AG08395 (cell line): ENCODE results near the gene RXFP1.
A peak's percentile ranks its signal among the peaks of the same experiment; 100 is the strongest.

Experiments
- DNase-seq: peaks from one replicate; pipeline ENCODE4 v3.0.0; 2012; ENCODE audit warnings: mixed read lengths, low spot score

The RXFP1 gene

DNA sequence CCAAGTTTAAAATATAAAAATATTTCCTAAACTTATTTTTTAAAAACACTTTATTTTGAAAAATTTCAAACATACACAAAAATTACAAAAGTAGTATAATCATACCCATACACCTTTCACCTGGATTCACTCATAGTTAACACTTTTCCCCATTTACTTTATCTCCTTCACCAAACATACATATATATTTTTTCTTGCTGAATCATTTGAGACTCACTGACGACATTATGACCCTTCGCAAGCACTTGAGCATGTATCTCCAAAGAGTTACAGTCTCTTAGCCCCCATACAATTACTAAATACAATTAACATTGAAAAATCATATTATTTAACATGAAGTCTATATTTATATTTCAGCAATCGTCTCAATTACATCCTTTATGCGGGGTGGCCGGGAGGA, 19.8 kb downstream of the RXFP1 start:
- DNase-seq, result no peak

DNA sequence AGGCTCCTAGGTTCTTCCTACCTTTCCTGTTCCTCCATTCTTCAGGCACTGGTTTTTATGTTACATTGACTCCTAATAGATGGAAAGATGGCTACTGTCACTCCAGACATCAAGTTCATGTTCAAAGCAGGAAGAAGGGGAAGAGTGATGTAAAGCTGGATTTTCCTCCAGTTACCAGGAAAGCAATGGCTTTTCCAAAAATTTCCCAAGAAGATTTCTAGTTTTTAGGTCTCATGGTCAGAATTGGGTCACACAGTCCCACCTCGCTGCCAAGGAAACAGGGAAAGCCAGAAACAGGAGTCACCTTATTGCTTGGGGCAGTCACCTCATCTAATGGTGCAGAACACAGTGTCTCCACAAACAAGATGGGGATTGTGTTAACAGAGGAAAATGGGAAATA, 21.5 kb downstream of the RXFP1 start:
- no peak for DNase-seq

DNA sequence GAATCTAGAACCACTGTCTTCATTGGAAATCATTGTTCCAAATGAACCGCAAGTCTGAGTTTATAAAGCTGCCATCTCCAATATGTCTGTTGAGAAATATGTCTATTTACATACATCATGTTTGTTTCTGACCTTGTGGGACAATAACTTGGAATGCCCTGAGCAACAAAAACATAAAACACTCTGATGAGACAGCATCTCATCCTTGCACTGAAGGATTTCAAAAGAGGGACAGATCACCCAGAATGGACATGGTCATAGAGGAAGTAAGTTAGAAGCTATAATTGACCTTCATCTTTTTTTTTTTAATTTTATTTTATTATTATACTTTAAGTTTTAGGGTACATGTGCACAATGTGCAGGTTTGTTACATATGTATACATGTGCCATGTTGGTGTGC, 22.5 kb downstream of the RXFP1 start:
- no peak for DNase-seq

DNA sequence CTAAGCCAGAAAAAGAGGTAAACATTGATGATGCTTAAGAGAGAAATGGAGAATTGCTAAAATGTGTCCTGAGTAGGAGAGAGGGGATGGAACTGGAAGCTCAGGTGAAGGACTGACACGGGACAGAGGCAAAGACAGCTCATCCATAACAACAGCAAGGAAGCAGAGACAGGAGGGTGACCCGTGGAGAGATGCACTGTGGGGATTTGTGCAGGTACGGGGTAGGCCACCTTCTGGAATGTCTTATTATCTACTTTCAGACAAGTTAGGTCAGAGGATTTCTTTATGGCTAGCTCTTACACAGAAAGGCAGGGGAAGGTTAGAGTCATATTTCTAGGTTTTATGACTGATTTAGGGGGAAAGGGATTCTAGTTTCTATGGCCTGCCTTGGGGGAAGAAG, 31.7 kb downstream of the RXFP1 start:
- no peak for DNase-seq

DNA sequence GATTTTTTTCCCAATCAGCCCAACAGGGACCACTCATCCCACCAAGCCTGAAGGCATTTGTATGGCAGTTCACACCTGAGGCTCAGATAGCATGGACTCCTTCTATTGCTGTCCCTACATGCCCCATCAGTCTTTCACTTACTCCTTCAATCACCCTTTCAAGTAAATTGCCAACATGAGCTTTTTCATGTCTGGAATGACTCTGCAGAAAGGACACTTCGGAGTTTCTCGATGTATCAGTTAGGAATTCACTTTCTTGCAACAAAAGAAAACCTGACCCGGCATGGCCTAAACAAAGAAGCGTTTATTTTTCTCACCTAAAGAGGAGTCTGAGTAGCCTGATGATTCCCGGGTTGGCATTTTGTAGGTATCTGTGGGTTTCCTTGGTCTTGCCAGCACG, 38.6 kb downstream of the RXFP1 start:
- no peak for DNase-seq

DNA sequence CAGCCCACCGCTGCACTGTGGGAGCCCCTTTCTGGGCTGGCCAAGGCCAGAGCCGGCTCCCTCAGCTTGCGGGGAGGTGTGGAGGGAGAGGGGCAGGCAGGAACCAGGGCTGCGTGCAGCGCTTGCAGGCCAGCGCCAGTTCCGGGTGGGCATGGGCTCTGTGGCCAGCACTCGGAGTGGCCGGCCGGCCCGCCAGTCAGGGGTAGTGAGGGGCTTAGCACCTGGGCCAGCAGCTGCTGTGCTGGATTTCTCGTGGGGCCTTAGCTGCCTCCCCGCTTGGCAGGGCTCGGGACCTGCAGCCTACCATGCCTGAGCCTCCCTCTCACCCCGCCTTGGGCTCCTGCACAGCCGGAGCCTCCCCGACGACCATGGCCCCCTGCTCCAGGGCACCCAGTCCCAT, 45.2 kb downstream of the RXFP1 start:
- DNase-seq, result no peak

DNA sequence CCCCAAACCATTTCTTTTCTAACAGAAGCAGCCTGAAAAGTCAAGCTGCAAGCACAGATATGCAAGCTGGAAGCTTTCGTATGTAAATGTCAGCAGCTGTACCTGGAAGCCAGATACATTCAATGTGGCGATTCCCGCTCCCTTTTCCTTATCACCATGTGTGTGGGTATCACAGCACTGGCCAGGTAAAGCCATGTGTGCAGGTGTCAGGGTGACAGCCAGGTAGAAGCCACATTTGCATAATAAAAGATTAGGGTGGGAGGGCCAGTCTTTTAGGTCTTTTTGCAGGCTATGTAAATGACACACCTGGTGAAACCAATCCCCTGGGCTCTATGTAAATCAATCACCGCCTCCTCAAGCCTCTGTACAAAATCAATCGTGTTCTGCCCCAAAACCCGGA, 50.1 kb downstream of the RXFP1 start:
- no peak for DNase-seq

DNA sequence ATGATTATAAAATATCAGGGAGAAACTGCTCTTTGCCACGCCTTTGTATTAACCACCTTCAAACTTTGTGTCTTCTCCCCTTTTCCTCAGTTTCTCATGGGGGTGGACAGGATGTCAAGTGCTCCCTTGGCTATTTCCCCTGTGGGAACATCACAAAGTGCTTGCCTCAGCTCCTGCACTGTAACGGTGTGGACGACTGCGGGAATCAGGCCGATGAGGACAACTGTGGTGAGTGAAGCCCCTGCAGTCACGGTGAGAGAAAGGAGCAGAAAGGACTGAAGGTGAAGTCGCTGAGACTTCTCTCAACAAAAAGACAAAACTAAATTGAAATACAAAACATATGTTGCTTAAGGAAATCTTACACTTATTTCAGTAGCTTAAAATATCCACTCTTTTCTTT, 50.9 kb downstream of the RXFP1 start:
- no peak for DNase-seq

DNA sequence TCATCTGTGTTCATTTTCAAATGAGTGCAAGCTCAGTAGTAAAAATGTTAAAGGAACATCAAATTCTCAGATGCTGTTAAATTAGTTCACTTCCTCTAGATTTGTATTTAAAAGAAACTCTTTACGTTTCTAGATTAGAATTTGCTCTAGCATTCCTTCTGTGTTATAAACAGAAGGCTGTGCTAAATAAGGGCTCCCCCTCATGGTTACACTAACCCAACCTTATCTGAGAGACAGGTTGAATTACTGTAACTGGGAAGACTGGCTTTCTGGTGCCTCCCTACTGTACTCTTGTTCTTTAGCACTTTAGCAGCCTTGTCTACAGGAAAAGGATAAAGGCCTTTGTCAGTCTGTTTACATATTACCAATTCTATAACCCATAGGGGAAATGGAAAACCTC, 56.8 kb downstream of the RXFP1 start:
- peak; percentile 23 for DNase-seq

DNA sequence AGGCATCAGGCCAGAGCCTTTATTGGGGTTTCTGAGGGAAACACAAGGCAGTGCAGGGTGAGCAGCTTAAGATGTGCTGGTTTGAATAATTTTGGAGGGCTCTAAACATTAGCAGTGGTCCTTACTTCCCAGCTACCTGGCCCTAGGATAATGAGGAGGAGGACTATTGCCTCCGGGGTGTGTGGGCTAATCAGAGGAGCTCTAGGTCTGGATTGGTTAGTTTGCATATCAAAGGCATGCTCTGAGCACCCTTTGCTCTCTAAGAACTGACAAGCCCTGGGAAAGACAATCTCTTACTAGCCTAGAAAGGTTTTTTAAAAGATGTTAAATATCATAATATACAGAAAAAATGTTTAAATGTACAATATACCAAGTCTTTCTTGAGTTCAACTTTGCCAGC, 58.4 kb downstream of the RXFP1 start:
- DNase-seq, result no peak

DNA sequence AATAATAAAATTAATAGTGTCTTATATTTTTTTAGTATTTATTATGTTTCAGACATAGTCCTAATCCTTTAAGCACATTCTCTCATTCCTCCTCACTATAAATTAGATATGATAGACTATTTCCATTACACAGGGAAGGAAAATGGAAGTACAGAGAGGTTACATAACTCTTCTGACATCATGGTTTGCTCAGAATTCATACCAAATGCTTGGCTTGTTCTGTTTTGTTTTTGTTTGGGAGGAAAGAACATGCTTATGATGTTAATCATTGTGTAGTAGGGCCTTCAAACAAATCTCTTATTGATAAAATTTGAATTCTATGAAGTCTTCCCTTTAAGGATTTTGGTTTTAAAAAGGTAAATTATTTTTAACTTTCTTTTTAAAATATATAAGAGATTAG, 59.5 kb downstream of the RXFP1 start:
- DNase-seq, result no peak

DNA sequence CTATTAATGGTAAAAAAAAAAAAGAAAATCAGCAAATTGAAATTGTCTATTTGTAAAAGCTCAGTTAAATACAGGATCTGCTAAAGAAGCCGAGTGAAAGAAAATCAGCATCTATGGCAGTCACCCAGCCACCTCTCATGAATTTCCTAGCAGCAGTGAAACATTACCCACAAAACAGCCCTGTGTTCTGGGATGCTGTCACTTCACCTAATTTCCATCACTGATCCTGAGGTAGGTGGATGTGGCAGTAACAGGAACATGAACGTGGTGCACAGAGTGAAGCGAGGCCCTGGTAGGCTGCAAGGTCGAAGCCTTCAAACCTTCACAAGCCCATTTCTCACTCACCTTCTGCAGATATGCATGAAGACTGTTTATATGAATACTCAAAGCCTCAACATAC, 65.2 kb downstream of the RXFP1 start:
- no peak for DNase-seq

DNA sequence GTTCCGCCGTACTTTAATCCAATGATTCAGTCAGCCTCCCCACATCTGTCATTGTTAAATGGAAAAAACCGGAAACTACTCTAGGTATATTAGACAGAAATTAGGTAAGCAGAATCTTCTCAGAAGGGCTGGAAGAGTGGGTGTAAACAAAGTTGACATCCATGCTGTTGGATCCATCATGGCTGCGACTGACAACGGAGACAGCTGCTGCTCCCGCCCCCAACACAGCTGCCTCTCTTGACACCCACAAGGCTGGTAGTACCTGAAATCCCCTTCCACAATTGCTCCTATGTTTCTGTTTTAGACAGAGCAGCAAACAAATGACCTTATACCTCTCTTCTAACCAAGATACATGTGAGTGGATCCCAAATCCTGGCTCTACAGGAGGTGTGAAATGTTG, 66.6 kb downstream of the RXFP1 start:
- no peak for DNase-seq

DNA sequence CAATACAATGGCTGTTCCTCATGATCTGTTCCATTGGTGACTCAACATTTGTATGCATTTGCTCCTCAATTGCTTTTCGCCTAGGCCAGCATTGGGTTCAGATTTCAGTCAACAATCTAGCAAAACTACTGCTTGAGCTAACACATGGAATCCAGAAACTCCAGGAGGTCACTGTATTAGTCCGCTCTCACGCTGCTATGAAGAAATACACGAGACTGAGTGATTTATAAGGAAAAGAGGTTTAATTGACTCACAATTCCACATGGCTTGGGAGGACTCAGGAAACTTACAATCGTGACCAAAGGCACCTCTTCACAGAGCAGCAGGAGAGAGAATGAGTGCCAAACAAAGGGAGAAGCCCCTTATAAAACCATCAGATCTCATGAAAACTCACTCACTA, 67.1 kb downstream of the RXFP1 start:
- DNase-seq, result no peak

DNA sequence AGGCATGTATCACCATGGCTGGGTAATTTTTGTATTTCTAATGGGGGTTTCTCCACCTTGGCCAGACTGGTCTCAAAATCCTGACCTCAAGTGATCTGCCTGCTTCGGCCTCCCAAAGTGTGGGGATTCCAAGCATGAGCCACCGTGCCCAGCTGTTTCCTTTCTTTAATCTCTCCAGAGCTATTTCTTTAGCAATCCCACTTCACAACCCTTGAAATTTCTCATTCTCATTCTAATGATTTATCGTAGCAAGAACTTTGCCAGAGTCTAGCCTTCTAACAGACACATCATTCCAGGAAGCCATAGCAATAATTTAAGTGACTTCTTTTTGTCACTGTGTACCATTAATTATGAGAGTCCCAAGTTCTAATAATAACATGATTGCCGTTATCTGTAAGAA, 68.6 kb downstream of the RXFP1 start:
- DNase-seq, result no peak

DNA sequence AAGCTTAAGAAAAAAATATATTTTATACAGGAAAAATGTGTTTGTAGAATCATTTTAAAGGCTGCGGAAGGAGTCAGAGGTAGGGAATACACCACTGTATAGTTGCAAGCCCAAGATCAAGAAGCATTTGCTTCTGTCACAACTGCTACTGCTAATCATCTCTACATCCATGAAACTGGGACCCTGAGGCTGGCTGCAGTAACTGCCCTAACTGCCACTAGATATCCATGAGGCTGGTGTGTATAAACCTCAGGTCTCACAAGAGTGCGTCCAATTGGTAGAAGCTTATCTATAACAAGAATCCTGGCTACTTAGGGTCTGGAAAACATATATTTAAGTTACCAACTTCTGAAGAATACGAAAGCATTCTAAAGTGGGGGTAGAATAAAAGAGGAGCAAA, 69.1 kb downstream of the RXFP1 start:
- DNase-seq, result no peak

DNA sequence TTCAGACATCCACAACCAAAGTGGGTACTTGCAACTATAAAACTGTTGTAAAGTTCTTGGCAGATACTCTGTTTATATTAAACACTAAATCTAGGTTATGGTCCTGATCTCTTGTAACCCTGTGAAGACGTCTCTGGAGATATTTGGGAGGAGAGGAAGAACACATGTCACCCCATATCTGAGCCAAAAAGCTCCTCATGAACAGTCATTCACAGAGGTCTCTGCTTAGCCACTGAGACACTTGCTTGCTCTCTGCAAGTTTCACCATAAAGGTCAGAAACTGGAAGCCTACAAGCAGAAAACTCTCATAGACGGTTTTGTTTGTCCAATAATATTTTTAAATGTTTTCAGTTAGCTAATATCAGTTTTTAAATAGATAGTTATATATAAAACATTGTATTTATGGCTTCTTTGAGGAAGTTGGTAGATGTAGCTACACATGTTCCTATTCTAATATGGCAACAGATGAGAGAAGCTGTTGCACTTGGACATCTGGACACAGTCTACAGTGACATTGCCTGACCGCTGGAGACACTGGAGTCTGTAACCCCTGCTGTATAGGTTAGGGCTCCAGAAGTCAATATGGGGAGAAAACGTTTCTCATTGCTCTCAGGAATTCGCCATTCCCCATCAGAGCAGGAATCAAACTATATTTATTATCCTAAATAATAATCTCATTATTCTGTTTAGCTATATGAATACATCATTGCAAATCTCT, 76.4 kb downstream of the RXFP1 start:
- DNase-seq, result peak; percentile 4

DNA sequence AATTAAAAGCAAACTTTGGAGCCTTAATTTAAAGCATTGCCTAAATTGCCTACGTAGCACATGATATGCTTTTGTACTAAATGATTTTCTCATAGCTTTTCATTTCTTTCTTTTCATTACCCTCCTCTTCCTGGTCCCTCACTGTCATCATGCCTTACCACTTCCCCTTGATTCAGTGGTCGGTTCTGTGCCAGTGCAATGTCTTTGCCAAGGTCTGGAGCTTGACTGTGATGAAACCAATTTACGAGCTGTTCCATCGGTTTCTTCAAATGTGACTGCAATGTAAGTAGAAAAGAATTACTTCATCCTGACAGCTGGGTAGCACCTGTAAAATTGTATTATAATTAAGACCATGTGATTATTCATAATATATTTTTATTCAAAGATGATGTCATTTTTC, 77.5 kb downstream of the RXFP1 start:
- peak; percentile 14 for DNase-seq

DNA sequence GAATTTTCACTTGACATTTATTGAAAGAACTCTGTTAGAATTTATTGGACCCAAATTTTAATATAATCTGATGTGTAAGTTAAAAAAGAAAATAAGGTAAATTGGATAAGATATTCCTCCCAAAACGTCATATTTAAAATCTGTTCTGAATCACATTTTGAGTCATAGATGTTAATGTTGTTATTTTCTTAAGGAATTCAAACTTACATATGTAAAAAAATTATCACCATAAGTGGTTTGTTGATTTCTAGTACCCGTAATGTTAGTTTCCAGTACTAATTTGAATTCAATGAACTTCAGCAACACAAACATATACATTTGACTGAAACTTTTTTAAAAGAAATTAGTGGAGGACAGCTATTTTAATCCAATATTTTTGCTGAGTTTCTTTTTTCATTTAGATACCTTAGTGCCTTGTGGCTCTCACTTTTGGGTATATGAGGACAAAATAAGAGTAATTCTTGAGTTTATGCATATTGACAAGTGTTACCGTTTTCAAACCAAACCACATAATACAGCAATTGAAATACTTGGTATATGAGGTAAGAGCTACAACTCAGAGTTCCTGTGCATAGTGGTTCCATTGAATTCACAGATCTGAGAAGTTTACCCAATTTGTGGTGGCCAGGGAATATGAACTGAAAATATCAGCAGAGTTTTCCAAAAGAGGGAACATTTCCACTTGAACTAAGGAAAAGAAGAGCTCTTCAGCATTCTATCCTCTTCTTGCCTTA, 78.2 kb downstream of the RXFP1 start:
- DNase-seq, result no peak

DNA sequence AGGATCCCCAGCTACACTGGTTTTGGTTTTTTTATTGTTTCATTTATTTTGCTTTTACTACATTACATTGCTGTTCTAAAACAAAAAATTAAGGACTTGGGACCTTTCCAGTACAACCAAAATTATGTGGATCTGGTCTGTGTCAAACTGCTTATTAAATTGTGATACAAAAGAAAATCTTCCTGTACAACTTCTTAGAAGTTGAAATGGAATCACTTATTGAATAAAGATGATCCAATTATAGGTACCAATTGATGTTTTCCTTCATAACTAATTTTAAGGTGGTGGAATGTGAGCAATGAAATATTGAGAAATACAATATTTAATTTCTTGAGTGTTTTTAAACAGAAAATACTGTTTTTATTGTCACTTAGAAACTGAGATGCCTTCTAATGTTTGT, 82.7 kb downstream of the RXFP1 start:
- DNase-seq, result no peak

DNA sequence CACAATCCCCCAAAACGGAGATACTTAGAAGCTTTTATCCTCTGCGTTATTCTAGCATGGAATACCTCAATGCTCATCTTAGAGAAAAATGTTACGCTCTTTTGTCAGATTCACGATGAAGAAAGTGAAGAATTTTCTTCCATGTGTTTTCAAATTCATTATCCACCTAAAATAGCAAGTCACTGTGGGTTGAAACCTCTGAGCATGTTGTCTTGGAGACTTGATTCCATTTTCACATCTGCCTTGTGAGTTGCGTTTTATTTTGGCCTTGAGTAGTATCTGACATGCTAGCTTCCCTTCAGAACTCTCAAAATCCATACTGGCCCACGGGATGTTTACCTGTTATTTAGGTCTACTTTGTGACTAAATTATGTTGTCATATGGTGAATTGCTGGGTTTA, 83.7 kb downstream of the RXFP1 start:
- no peak for DNase-seq

DNA sequence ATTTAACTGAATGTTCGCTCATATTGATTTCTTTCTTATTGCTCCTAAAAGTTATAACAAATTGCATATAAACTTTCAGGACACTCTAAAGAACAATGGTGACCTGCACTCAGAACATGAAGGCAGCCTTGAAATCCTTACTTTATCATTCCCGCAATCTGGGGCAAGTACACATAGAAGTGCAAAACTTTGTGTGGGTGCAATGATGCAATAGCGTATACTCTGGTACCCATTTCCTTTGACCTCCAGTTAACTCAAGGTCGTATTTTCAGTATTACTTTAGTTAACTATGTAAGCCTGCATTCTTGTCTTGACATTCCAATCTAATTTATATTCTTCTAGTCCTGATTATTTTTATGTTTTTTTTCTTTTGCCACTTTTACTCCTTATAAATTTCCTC, 85.3 kb downstream of the RXFP1 start:
- no peak for DNase-seq

DNA sequence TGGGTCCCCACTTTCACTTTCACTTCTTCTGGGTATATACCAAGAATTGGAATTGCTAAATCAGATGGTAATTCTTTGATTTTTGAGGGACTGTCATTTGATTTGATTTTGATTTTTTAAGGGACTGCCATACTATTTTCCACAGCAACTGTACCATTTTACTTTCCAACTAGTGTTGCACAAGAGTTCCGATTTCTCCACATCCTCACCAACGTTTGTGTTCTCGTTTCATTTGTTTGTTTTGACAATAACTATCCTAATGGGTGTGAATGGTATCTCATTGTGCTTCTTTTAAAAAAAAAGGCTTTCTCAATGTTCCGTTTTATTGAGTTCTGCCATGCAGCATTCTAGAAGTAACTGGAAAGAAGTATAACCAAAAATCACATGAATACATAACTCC, 87.4 kb downstream of the RXFP1 start:
- DNase-seq, result no peak

DNA sequence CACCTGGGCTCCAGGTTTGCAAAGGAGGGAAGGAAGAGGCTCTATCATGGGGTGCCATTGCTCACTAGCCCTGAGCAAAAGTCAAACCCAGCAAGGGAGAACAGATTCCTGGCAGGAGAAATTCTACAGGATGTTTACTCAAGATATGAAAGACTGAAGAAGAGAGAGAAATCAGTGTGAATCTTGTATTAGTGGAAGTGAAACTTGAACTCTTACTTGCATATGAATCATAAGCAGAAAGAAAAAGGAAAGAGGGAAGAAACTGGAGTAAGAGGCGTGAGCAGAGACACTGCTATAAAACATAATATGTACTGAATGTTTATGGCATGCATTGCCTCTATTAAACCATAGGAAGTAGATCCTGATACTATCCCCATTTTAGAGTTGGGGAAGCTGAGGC, 89.1 kb downstream of the RXFP1 start:
- DNase-seq, result no peak
